WTC11 (cell line): ENCODE measurements around the gene LRMDA. TPM values are rescaled to one million over a fixed set of nuclear protein-coding genes. Genes with fewer than 3 reads are reported as not detected.

Experiments
- ATAC-seq: fragments of 200-7000 bp; cut with Tn5 transposase; 2 replicates; pipeline ENCODE4 v1.10.0; 2021; ENCODE audit warnings: mild to moderate bottlenecking, moderate library complexity
- CTCF ChIA-PET: fragments of 300-600 bp; sonication (Branson Sonifier 250); formaldehyde crosslinking; loops from one replicate; lab custom pipeline; 2021; ENCODE audit warnings: antibody characterized with exemption; lab: Charles Lee
- POLR2A ChIA-PET: fragments of 350-600 bp; sonication (Branson Sonifier 250); formaldehyde crosslinking; loops from one replicate; lab custom pipeline; 2021; ENCODE audit warnings: antibody characterized with exemption; lab: Charles Lee
- DNase-seq: peaks from one replicate; pipeline ENCODE4 v3.0.0; 2021; ENCODE audit warnings: low spot score
- H3K27ac Mint-ChIP-seq: 2 replicates; pipeline ENCODE4 v1.8.0; 2021; ENCODE audit warnings: mixed read lengths
- H3K27me3 Mint-ChIP-seq: 2 replicates; pipeline ENCODE4 v1.8.0; 2021; ENCODE audit warnings: low read depth, mild to moderate bottlenecking, moderate library complexity, mixed read lengths
- H3K36me3 Mint-ChIP-seq: 2 replicates; pipeline ENCODE4 v1.8.0; 2021; ENCODE audit warnings: mixed read lengths
- H3K4me1 Mint-ChIP-seq: 2 replicates; pipeline ENCODE4 v1.8.0; 2022; ENCODE audit warnings: mixed read lengths
- H3K4me3 Mint-ChIP-seq: 2 replicates; pipeline ENCODE4 v1.8.0; 2021; ENCODE audit warnings: mild to moderate bottlenecking, moderate library complexity, mixed read lengths
- H3K9me3 Mint-ChIP-seq: 2 replicates; pipeline ENCODE4 v1.8.0; 2021; ENCODE audit warnings: mixed read lengths
- ATF1 ChIP-seq: sonication (generic); formaldehyde crosslinking; IDR thresholded peaks from 2 replicates; pipeline ENCODE4 v1.8.1; 2023; ENCODE audit warnings: mild to moderate bottlenecking, moderate library complexity, missing genetic modification reagents
- CREB1 ChIP-seq: sonication (generic); formaldehyde crosslinking; IDR thresholded peaks from 2 replicates; pipeline ENCODE4 v1.8.0; 2023; ENCODE audit warnings: mild to moderate bottlenecking, missing genetic modification reagents
- E2F5 ChIP-seq: sonication (generic); formaldehyde crosslinking; IDR thresholded peaks from 2 replicates; pipeline ENCODE4 v1.8.1; 2022; ENCODE audit warnings: mild to moderate bottlenecking, moderate library complexity, missing genetic modification reagents
- ESRRA ChIP-seq: sonication (generic); formaldehyde crosslinking; IDR thresholded peaks from 2 replicates; pipeline ENCODE4 v1.8.1; 2022; ENCODE audit warnings: mild to moderate bottlenecking, missing genetic modification reagents, borderline replicate concordance
- FOXP1 ChIP-seq: sonication (generic); formaldehyde crosslinking; IDR thresholded peaks from 2 replicates; pipeline ENCODE4 v1.8.0; 2022; ENCODE audit warnings: missing genetic modification reagents, mild to moderate bottlenecking, moderate library complexity, borderline replicate concordance
- GABPB1 ChIP-seq: sonication (generic); formaldehyde crosslinking; IDR thresholded peaks from 2 replicates; pipeline ENCODE4 v1.8.1; 2023; ENCODE audit warnings: mild to moderate bottlenecking, missing genetic modification reagents
- GRHL2 ChIP-seq: fragments of 250-450 bp; sonication (Bioruptor Pico); IDR thresholded peaks from 2 replicates; pipeline ENCODE4 v1.8.0; 2022; ENCODE audit warnings: mild to moderate bottlenecking, moderate library complexity; ENCODE audit not compliant: insufficient replicate concordance, severe bottlenecking
- IRF2 ChIP-seq: sonication (generic); formaldehyde crosslinking; IDR thresholded peaks from 2 replicates; pipeline ENCODE4 v1.8.0; 2022; ENCODE audit warnings: low read depth, missing genetic modification reagents, borderline replicate concordance
- NFE2L1 ChIP-seq: sonication (generic); formaldehyde crosslinking; IDR thresholded peaks from 2 replicates; pipeline ENCODE4 v1.8.1; 2023; ENCODE audit warnings: missing genetic modification reagents
- SMAD4 ChIP-seq: sonication (generic); formaldehyde crosslinking; IDR thresholded peaks from 2 replicates; pipeline ENCODE4 v1.8.0; 2022; ENCODE audit warnings: mild to moderate bottlenecking, missing genetic modification reagents
- SP1 ChIP-seq: sonication (generic); formaldehyde crosslinking; conservative IDR thresholded peaks from 2 replicates; pipeline ENCODE4 v1.8.1; 2022; ENCODE audit warnings: missing genetic modification reagents
- TCF7 ChIP-seq: sonication (generic); formaldehyde crosslinking; IDR thresholded peaks from 2 replicates; pipeline ENCODE4 v1.8.0; 2022; ENCODE audit warnings: mild to moderate bottlenecking, low read depth, missing genetic modification reagents, moderate library complexity
- TP53 ChIP-seq: sonication (generic); formaldehyde crosslinking; IDR thresholded peaks from 2 replicates; pipeline ENCODE4 v1.8.1; 2023; ENCODE audit warnings: mild to moderate bottlenecking, missing genetic modification reagents
- USF2 ChIP-seq: sonication (generic); formaldehyde crosslinking; IDR thresholded peaks from 2 replicates; pipeline ENCODE4 v1.8.1; 2023; ENCODE audit warnings: mild to moderate bottlenecking, missing genetic modification reagents, moderate library complexity
- ZNF219 ChIP-seq: sonication (generic); formaldehyde crosslinking; IDR thresholded peaks from 2 replicates; pipeline ENCODE4 v1.8.0; 2023; ENCODE audit warnings: missing genetic modification reagents, mild to moderate bottlenecking, borderline replicate concordance
- ZNF281 ChIP-seq: sonication (generic); formaldehyde crosslinking; IDR thresholded peaks from 2 replicates; pipeline ENCODE4 v1.8.0; 2023; ENCODE audit warnings: mild to moderate bottlenecking, missing genetic modification reagents
- ZNF317 ChIP-seq: sonication (generic); formaldehyde crosslinking; IDR thresholded peaks from 2 replicates; pipeline ENCODE4 v1.8.1; 2023; ENCODE audit warnings: low read depth, mild to moderate bottlenecking, moderate library complexity, missing genetic modification reagents, borderline replicate concordance
- ZNF512 ChIP-seq: sonication (generic); formaldehyde crosslinking; IDR thresholded peaks from 2 replicates; pipeline ENCODE4 v1.8.1; 2022; ENCODE audit warnings: missing genetic modification reagents, borderline replicate concordance
- total RNA-seq: library from RNA; stranded (reverse); gene quantifications from 3 replicates; pipeline ENCODE4 v1.2.3, GENCODE V29; 2021
- TF ChIP-seq, protein P1 (sequence below): sonication (generic); formaldehyde crosslinking; IDR thresholded peaks from 2 replicates; pipeline ENCODE4 v1.8.0; 2022; ENCODE audit warnings: mild to moderate bottlenecking, missing genetic modification reagents
- TF ChIP-seq, protein P2 (sequence below): fragments of 250-450 bp; sonication (Bioruptor Pico); IDR thresholded peaks from 2 replicates; pipeline ENCODE4 v1.9.0; 2021; ENCODE audit warnings: mild to moderate bottlenecking

Gene LRMDA
- total RNA-seq, 1 experiment from 2014 or later, result 0.92 TPM

DNA sequence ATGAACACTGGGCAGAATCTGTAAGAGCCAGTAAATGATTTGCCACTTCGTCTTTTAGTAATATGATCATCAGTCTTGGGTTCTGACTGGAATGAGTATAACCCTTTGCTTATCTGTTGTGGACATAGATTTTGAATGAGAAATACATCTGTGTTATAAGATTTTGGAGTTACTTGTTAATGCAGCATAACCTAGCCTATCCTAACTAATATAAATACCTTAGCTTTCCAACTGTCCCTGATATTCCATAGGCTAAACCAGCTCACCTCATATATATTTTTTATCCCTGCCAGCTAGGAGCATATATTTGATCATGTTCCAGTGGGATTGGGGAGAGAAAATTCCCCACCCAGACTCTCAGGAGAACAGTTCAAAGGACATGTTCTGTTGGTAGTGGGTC, 15.1 kb downstream of the LRMDA start (continued):
- TF ChIP-seq E2F5 (no peak), TCF7 (no peak), NFE2L1 (CRISPR knock-in tag) (no peak), GRHL2 (no peak), FOXP1 (CRISPR knock-in tag) (no peak), ZNF512 (no peak)
- TF ChIP-seq, protein P1, sequence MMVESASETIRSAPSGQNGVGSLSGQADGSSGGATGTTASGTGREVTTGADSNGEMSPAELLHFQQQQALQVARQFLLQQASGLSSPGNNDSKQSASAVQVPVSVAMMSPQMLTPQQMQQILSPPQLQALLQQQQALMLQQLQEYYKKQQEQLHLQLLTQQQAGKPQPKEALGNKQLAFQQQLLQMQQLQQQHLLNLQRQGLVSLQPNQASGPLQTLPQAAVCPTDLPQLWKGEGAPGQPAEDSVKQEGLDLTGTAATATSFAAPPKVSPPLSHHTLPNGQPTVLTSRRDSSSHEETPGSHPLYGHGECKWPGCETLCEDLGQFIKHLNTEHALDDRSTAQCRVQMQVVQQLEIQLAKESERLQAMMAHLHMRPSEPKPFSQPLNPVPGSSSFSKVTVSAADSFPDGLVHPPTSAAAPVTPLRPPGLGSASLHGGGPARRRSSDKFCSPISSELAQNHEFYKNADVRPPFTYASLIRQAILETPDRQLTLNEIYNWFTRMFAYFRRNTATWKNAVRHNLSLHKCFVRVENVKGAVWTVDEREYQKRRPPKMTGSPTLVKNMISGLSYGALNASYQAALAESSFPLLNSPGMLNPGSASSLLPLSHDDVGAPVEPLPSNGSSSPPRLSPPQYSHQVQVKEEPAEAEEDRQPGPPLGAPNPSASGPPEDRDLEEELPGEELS (CRISPR knock-in tag), result no peak

GRCh38 chr10:75448166-75448565, 16.7 kb downstream of the LRMDA start:
- CTCF ChIA-PET, result no interaction called here
- ATAC-seq (no peak), DNase-seq (no peak)
- TF ChIP-seq, protein P2, sequence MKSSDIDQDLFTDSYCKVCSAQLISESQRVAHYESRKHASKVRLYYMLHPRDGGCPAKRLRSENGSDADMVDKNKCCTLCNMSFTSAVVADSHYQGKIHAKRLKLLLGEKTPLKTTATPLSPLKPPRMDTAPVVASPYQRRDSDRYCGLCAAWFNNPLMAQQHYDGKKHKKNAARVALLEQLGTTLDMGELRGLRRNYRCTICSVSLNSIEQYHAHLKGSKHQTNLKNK (CRISPR knock-in tag), result no peak
- TF ChIP-seq SMAD4 (no peak), ZNF317 (CRISPR knock-in tag) (no peak), ESRRA (CRISPR knock-in tag) (no peak), ZNF281 (CRISPR knock-in tag) (no peak), TP53 (CRISPR knock-in tag) (no peak), GABPB1 (CRISPR knock-in tag) (no peak), FOXP1 (CRISPR knock-in tag) (no peak), CREB1 (CRISPR knock-in tag) (no peak), SP1 (no peak), IRF2 (CRISPR knock-in tag) (no peak), USF2 (no peak), ATF1 (no peak), ZNF219 (CRISPR knock-in tag) (no peak)
- H3K4me3 Mint-ChIP-seq, result no peak overlapping the region
- peaks cover 19% of the 10 kb centered on the region for H3K36me3 Mint-ChIP-seq
- H3K4me1 Mint-ChIP-seq, result peaks cover 44% of the 10 kb centered on the region
- H3K27ac Mint-ChIP-seq, result no peak overlapping the region
- peaks cover 64% of the 10 kb centered on the region for H3K27me3 Mint-ChIP-seq
- POLR2A ChIA-PET, result no interaction called here
- peaks cover 28% of the 10 kb centered on the region for H3K9me3 Mint-ChIP-seq
